SU-DHL-6 (cell line): ENCODE results near the gene TRMT112.

Experiments used
- CTCF ChIP-seq: fragments of 200-600 bp; sonication (generic); IDR thresholded peaks from one replicate; pipeline ENCODE4 v1.5.1; 2017; ENCODE audit warnings: antibody characterized with exemption, mild to moderate bottlenecking, low read length, moderate library complexity; ENCODE audit not compliant: insufficient read depth, poor library complexity, severe bottlenecking
- EZH2phosphoT487 ChIP-seq: fragments of 200-600 bp; sonication (generic), shearing (Covaris generic); conservative IDR thresholded peaks from 2 replicates; pipeline ENCODE4 v1.6.1; 2018; ENCODE audit warnings: mild to moderate bottlenecking, antibody characterized with exemption, low read length, moderate library complexity, mixed read lengths

- TF ChIP-seq CTCF (no peak), EZH2phosphoT487 (no peak)
Measured at GRCh38 chr11:64314805-64315561, 2.4 kb downstream of the TRMT112 start.
